PC-9 (cell line): ENCODE measurements around the gene CUZD1. TPM values are rescaled to one million over a fixed set of nuclear protein-coding genes. Genes with fewer than 3 reads are reported as not detected.

Experiments used
- BruUV-seq: library from RNA; stranded (reverse); fragments of 400-500 nt; replicated peaks from 2 replicates; lab custom pipeline; 2021; lab: Mats Ljungman, UMichigan
- CTCF ChIA-PET: fragments of 300-600 bp; sonication (Branson Sonifier 250); formaldehyde crosslinking; loops from one replicate; lab custom pipeline; 2022; ENCODE audit warnings: antibody characterized with exemption; lab: Charles Lee
- POLR2A ChIA-PET: fragments of 300-600 bp; sonication (Branson Sonifier 250); formaldehyde crosslinking; loops from one replicate; lab custom pipeline; 2022; ENCODE audit warnings: antibody characterized with exemption; ENCODE audit not compliant: unreplicated experiment; lab: Charles Lee
- DNase-seq, 2 experiments: peaks; one replicate each; pipeline versions ENCODE4 v3.0.0 to v3.0.0-alpha.2; 2015 to 2022; ENCODE audit warnings: mixed read lengths in 1 of 2
- H2AFZ ChIP-seq: fragments of 200-600 bp; sonication (generic); 2 replicates; pipeline ENCODE4 v1.8.1; 2017; ENCODE audit warnings: antibody characterized with exemption
- H3F3A ChIP-seq: fragments of 200-600 bp; sonication (generic); 2 replicates; pipeline ENCODE4 v1.8.1; 2017; ENCODE audit warnings: antibody characterized with exemption, mild to moderate bottlenecking, low read depth; ENCODE audit not compliant: insufficient read depth
- H3K27ac ChIP-seq: fragments of 200-600 bp; sonication (generic); 2 replicates; pipeline ENCODE4 v1.6.1; 2016; ENCODE audit warnings: mixed run types
- H3K27me3 ChIP-seq: fragments of 200-600 bp; sonication (generic); 2 replicates; pipeline ENCODE4 v1.6.1; 2016; ENCODE audit warnings: low read depth, mixed run types; ENCODE audit not compliant: insufficient read depth
- H3K36me3 ChIP-seq: fragments of 200-600 bp; sonication (generic); 2 replicates; pipeline ENCODE4 v1.6.1; 2016; ENCODE audit warnings: low read depth, mixed run types
- H3K4me1 ChIP-seq: fragments of 200-600 bp; sonication (generic); replicated peaks from 2 replicates; pipeline ENCODE4 v1.6.1; 2016; ENCODE audit warnings: mixed run types; ENCODE audit not compliant: insufficient read depth
- H3K4me2 ChIP-seq: fragments of 200-600 bp; sonication (generic); 2 replicates; pipeline ENCODE4 v1.6.1; 2017; ENCODE audit warnings: mixed run types
- H3K4me3 ChIP-seq: fragments of 200-600 bp; sonication (generic); 2 replicates; pipeline ENCODE4 v1.6.1; 2016; ENCODE audit warnings: mixed run types
- H3K79me2 ChIP-seq: fragments of 200-600 bp; sonication (generic); 2 replicates; pipeline ENCODE4 v1.6.1; 2017; ENCODE audit warnings: low read depth, mixed run types
- H3K9me2 ChIP-seq: fragments of 200-600 bp; sonication (generic); 2 replicates; pipeline ENCODE4 v1.8.1; 2017; ENCODE audit warnings: mild to moderate bottlenecking; ENCODE audit not compliant: insufficient read depth
- H3K9me3 ChIP-seq: fragments of 200-600 bp; sonication (generic); 2 replicates; pipeline ENCODE4 v1.8.1; 2016; ENCODE audit warnings: low read depth; ENCODE audit not compliant: insufficient read depth
- H4K20me1 ChIP-seq: fragments of 200-600 bp; sonication (generic); 2 replicates; pipeline ENCODE4 v1.8.1; 2017; ENCODE audit not compliant: insufficient read depth
- EZH2 ChIP-seq: fragments of 200-600 bp; sonication (generic); IDR thresholded peaks from 2 replicates; pipeline ENCODE4 v1.8.0; 2017; ENCODE audit warnings: antibody characterized with exemption, low read depth
- intact Hi-C: fragments of 100-400 bp; cut with micrococcal nuclease; formaldehyde crosslinking; loops from one replicate; pipeline ENCODE4 v1.10.0; 2022; ENCODE audit not compliant: unreplicated experiment
- total RNA-seq: library from RNA; stranded (reverse); gene quantifications from 2 replicates; pipeline ENCODE4 v1.2.3, GENCODE V29; 2021
- TF ChIP-seq, protein P1 (sequence below): fragments of 200-600 bp; sonication (generic); conservative IDR thresholded peaks from 2 replicates; pipeline ENCODE4 v1.6.1; 2017; ENCODE audit warnings: mixed run types, antibody characterized with exemption, mild to moderate bottlenecking, moderate library complexity

CUZD1 gene
- total RNA-seq, 1 experiment from 2014 or later: 2.0 TPM

DNA sequence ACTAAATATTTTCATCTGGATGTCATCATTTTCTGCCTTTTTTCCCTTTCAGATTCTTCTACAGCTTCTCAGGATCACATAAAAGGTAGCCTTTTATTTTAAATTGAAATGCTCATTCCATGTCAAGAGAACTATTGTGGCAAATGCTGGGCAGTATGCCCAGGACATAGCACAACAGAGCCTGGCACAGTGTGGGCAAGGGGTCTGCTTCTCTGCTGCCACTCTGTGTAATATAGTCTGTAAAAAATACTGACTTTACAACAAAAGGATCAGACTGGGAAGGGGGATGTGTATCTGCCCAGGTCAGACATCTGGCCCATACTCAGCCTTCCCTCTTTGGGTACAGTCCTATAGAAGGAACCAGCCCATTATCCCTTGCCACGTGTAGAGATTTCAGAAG is 62.7 kb downstream of the CUZD1 start:
- H3K9me3 ChIP-seq: no peaks in the 10 kb centered on the region
- H3K4me1 ChIP-seq: no peaks in the 10 kb centered on the region
- no peaks in the 10 kb centered on the region for H4K20me1 ChIP-seq
- no peak overlapping the region for H3K4me3 ChIP-seq
- no peaks in the 10 kb centered on the region for H3K36me3 ChIP-seq
- intact Hi-C loops: no loop called here
- H3K27me3 ChIP-seq: peaks cover 12% of the 10 kb centered on the region; the same call in 1 of the 2 replicates
- H3K27ac ChIP-seq: no peak overlapping the region
- CTCF ChIA-PET: no interaction called here
- no TSS peak for BruUV-seq
- no peak for TF ChIP-seq EZH2
- TF ChIP-seq, protein P1, sequence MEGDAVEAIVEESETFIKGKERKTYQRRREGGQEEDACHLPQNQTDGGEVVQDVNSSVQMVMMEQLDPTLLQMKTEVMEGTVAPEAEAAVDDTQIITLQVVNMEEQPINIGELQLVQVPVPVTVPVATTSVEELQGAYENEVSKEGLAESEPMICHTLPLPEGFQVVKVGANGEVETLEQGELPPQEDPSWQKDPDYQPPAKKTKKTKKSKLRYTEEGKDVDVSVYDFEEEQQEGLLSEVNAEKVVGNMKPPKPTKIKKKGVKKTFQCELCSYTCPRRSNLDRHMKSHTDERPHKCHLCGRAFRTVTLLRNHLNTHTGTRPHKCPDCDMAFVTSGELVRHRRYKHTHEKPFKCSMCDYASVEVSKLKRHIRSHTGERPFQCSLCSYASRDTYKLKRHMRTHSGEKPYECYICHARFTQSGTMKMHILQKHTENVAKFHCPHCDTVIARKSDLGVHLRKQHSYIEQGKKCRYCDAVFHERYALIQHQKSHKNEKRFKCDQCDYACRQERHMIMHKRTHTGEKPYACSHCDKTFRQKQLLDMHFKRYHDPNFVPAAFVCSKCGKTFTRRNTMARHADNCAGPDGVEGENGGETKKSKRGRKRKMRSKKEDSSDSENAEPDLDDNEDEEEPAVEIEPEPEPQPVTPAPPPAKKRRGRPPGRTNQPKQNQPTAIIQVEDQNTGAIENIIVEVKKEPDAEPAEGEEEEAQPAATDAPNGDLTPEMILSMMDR: no peak
- no peak overlapping the region for H3K4me2 ChIP-seq
- H3F3A ChIP-seq: no peaks in the 10 kb centered on the region
- no peaks in the 10 kb centered on the region for H3K79me2 ChIP-seq
- no peak overlapping the region for H2AFZ ChIP-seq
- POLR2A ChIA-PET: no interaction called here
- no peak for DNase-seq
- H3K9me2 ChIP-seq: no peaks in the 10 kb centered on the region

Other genes with a start within 250 kb of the CUZD1 start
- not detected in 2 replicates for gene C10orf120, start 146.0 kb downstream of the CUZD1 start, total RNA-seq
- 10.8 and 14.8 TPM in 2 replicates for gene FAM24B, start 33.7 kb upstream of the CUZD1 start, total RNA-seq
- not detected in 2 replicates for gene FAM24A, start 64.8 kb upstream of the CUZD1 start, total RNA-seq
- gene C10orf88, start 108.4 kb upstream of the CUZD1 start, total RNA-seq: 2.9 and 7.6 TPM in 2 replicates
- 3.2 and 3.4 TPM in 2 replicates for gene PSTK, start 134.5 kb upstream of the CUZD1 start, total RNA-seq
- 6.6 and 7.1 TPM in 2 replicates for gene IKZF5, start 162.9 kb upstream of the CUZD1 start, total RNA-seq
- gene ACADSB, start 163.1 kb upstream of the CUZD1 start, total RNA-seq: 7.3 and 12.8 TPM in 2 replicates